Natural killer cell (primary cell): Measurements from ENCODE around the gene MAEA. TPM values are rescaled to one million over a fixed set of nuclear protein-coding genes. Genes with fewer than 3 reads are reported as not detected.
A peak's percentile ranks its signal among the peaks of the same experiment; 100 is the strongest.

Experiments used
- ATAC-seq, 3 donors: fragments of 150-1000 bp in 2 of 3; fragments of 200-7000 bp in 1 of 3; cut with Tn5 transposase; 1 replicate in 1 of 3; 2 replicates in 2 of 3; pipeline ENCODE4 v1.10.0; 2021; ENCODE audit warnings: mild to moderate bottlenecking in 2 of 3, moderate library complexity in 2 of 3
- DNase-seq, 2 donors: peaks; one replicate each; pipeline versions ENCODE4 v3.0.0 to v3.0.0-alpha.2; 2013 to 2021; ENCODE audit warnings: mixed read lengths in 1 of 2
- H3K27ac ChIP-seq: one replicate; pipeline ENCODE4 v1.5.1; 2013; ENCODE audit warnings: mild to moderate bottlenecking, low read length
- H3K27me3 ChIP-seq: one replicate; pipeline ENCODE4 v1.6.1; 2013; ENCODE audit warnings: low read length; ENCODE audit not compliant: control insufficient read depth, insufficient read depth
- H3K36me3 ChIP-seq: one replicate; pipeline ENCODE4 v1.6.1; 2013; ENCODE audit warnings: low read length; ENCODE audit not compliant: control insufficient read depth, insufficient read depth
- H3K4me1 ChIP-seq: one replicate; pipeline ENCODE4 v1.6.1; 2013; ENCODE audit warnings: low read length; ENCODE audit not compliant: control insufficient read depth, insufficient read depth
- H3K4me3 ChIP-seq: one replicate; pipeline ENCODE4 v1.5.1; 2013; ENCODE audit warnings: low read length
- H3K9me3 ChIP-seq: one replicate; pipeline ENCODE4 v1.6.1; 2013; ENCODE audit warnings: low read length; ENCODE audit not compliant: control insufficient read depth, insufficient read depth
- H3K27ac Mint-ChIP-seq, 2 donors: one replicate each; pipeline ENCODE4 v1.8.0; 2022; ENCODE audit warnings: mild to moderate bottlenecking in 2 of 2, mixed read lengths in 2 of 2, moderate library complexity in 1 of 2
- H3K27me3 Mint-ChIP-seq, 2 donors: one replicate each; pipeline ENCODE4 v1.8.0; 2022; ENCODE audit warnings: low read depth in 2 of 2, mixed read lengths in 2 of 2
- H3K36me3 Mint-ChIP-seq: one replicate; pipeline ENCODE4 v1.8.0; 2022; ENCODE audit warnings: mixed read lengths
- H3K4me1 Mint-ChIP-seq, 2 donors: one replicate each; pipeline ENCODE4 v1.8.0; 2022; ENCODE audit warnings: mixed read lengths in 2 of 2
- H3K4me3 Mint-ChIP-seq: one replicate; pipeline ENCODE4 v1.8.0; 2022; ENCODE audit warnings: mild to moderate bottlenecking, moderate library complexity, mixed read lengths
- H3K9me3 Mint-ChIP-seq, 2 donors: one replicate each; pipeline ENCODE4 v1.8.0; 2022; ENCODE audit warnings: mixed read lengths in 2 of 2
- WGBS: methylation state at CpG from one replicate; pipeline ENCODE4 v1.1.7; 2013; ENCODE audit warnings: missing lambda C conversion rate; ENCODE audit not compliant: insufficient coverage; 5-methylcytosine and 5-hydroxymethylcytosine counted together
- intact Hi-C: fragments of 100-400 bp; cut with micrococcal nuclease; formaldehyde crosslinking; loops from one replicate; pipeline ENCODE4 v1.14.2; 2022
- total RNA-seq, 4 donors: library from RNA; stranded (reverse); fragments of 120-200 nt in 1 of 4; gene quantifications; one replicate each; pipeline versions ENCODE4 v1.2.3 to v1.2.4, GENCODE V29; 2013 to 2022
- TF ChIP-seq, protein P1 (sequence below): fragments of 200-600 bp; IDR thresholded peaks from one replicate; pipeline ENCODE4 v1.8.0; 2022; ENCODE audit warnings: antibody characterized with exemption

Gene MAEA
- total RNA-seq, 3 donors from 2014 or later (not counting 1 experiment from before 2014, with no cell fraction given) = 63.5 to 89.2 (median 64.0) TPM

- Mint-ChIP-seq H3K4me1 (peaks cover 9 to 10% of the 10 kb centered on the region in 2 donors), H3K4me3 (peak overlapping the region; percentile 64), H3K27me3 (no peaks in the 10 kb centered on the region), H3K27ac (peak overlapping the region; percentile 92 to 95), H3K36me3 (no peaks in the 10 kb centered on the region), H3K9me3 (peaks cover 2% of the 10 kb centered on the region in 2 donors)
- H3K27me3 ChIP-seq = no peaks in the 10 kb centered on the region
- H3K27ac ChIP-seq = peak overlapping the region; percentile 83
- peak in 1 of 2 donors; percentile 42 for DNase-seq
- H3K4me3 ChIP-seq = no peak overlapping the region
- TF ChIP-seq, protein P1, sequence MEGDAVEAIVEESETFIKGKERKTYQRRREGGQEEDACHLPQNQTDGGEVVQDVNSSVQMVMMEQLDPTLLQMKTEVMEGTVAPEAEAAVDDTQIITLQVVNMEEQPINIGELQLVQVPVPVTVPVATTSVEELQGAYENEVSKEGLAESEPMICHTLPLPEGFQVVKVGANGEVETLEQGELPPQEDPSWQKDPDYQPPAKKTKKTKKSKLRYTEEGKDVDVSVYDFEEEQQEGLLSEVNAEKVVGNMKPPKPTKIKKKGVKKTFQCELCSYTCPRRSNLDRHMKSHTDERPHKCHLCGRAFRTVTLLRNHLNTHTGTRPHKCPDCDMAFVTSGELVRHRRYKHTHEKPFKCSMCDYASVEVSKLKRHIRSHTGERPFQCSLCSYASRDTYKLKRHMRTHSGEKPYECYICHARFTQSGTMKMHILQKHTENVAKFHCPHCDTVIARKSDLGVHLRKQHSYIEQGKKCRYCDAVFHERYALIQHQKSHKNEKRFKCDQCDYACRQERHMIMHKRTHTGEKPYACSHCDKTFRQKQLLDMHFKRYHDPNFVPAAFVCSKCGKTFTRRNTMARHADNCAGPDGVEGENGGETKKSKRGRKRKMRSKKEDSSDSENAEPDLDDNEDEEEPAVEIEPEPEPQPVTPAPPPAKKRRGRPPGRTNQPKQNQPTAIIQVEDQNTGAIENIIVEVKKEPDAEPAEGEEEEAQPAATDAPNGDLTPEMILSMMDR = no peak
- peak in 2 of 3 donors; percentile 22 to 60 for ATAC-seq
- H3K36me3 ChIP-seq = no peaks in the 10 kb centered on the region
- H3K4me1 ChIP-seq = peaks cover 7% of the 10 kb centered on the region
- WGBS = 59% methylated on average over 7 of the region's 9 CpGs
- no peaks in the 10 kb centered on the region for H3K9me3 ChIP-seq
- intact Hi-C loops = loop anchor here (1.0 kb wide), 2 partner anchors 100 to 137 kb away; no protein-coding TSS in a partner anchor
Measured at GRCh38 chr4:1266881-1267763, 22.6 kb upstream of the MAEA start.

GRCh38 chr4:1269209-1269608 lies 20.5 kb upstream of the MAEA start:
- ATAC-seq (no peak), DNase-seq (no peak)
- Mint-ChIP-seq H3K36me3 (no peaks in the 10 kb centered on the region), H3K27me3 (no peaks in the 10 kb centered on the region), H3K4me3 (no peak overlapping the region), H3K4me1 (peaks cover 9 to 10% of the 10 kb centered on the region in 2 donors), H3K27ac (peak overlapping the region; percentile 35 to 95), H3K9me3 (peaks cover 2% of the 10 kb centered on the region in 2 donors)
- H3K27me3 ChIP-seq = no peaks in the 10 kb centered on the region
- TF ChIP-seq, protein P1 = no peak
- intact Hi-C loops = loop anchor here (2.0 kb wide), 1 partner anchor 20 kb away; the partner anchor contains the start of gene CTBP1
- H3K4me1 ChIP-seq = peaks cover 7% of the 10 kb centered on the region
- H3K27ac ChIP-seq = no peak overlapping the region
- H3K36me3 ChIP-seq = no peaks in the 10 kb centered on the region
- H3K9me3 ChIP-seq = no peaks in the 10 kb centered on the region
- no peak overlapping the region for H3K4me3 ChIP-seq

DNA sequence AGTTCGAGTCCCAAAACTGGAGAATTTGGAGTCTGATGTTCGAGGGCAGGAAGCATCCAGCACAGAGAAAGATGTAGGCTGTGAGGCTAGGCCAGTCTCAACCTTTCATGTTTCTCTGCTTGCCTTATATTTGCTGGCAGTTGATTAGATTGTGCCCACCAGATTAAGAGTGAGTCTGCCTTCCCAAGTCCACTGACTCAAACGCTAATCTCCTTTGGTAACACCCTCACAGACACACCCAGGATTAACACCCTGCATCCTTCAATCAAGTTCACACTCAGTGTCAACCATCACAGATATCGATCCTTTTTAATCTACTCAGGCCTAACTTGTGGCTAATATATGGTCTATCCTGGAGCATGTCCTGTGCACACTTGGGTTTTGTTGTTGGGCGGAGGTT lies 18.0 kb upstream of the MAEA start:
- WGBS = 98% methylated on average over 5 of the region's 5 CpGs

More for the DNA sequence above, 18.0 kb upstream of the MAEA start:
- Histone ChIP-seq H3K4me1 (peaks cover 7% of the 10 kb centered on the region), H3K9me3 (no peaks in the 10 kb centered on the region), H3K4me3 (no peak overlapping the region), H3K27me3 (no peaks in the 10 kb centered on the region), H3K27ac (no peak overlapping the region), H3K36me3 (no peaks in the 10 kb centered on the region)
- DNase-seq = no peak
- intact Hi-C loops = no loop called here
- Mint-ChIP-seq H3K27ac (no peak overlapping the region), H3K4me3 (no peak overlapping the region), H3K9me3 (peaks cover 2% of the 10 kb centered on the region in 2 donors), H3K4me1 (peaks cover 9 to 10% of the 10 kb centered on the region in 2 donors), H3K27me3 (no peaks in the 10 kb centered on the region), H3K36me3 (no peaks in the 10 kb centered on the region)
- ATAC-seq = no peak
- TF ChIP-seq, protein P1 = no peak
